Measurements from ENCODE around the gene ACHE.

ACHE gene

DNA sequence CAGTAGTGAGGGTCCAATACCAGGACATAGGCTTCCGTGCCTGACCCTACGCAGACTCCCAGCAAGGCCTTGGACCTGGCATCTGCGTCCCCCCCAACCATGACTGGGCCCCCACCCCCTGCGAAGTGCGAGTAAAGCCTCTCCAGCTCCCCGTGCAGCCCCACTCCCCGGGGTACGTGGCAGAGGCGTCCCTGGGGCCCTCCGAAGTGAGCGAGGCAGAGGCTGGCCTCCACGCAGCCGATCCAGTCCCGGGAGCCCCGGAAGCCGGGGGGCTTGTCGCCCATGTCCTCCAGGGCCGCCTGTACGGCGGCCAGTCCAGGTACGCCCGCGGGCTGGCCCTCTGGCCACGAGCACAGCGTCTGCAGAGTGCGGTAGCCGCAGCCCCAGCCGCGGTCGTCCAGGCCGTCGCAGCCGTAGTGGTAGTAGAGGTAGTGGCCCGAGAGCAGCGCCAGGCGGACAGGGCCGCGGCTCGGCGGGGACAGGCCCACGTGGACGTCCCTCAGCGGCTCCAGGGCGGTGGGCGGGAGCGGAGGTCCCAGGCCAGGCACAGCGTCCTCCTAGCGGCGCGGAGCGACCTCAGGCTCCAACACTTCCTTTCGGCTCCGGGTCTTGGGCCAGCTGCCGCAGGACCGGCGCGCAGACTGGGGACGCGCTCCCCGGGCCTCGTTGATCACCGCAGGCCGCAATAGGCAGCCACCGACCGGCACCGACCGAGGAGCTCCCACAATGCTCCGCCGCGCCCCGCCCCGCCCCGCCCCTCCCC, 6.5 kb downstream of the ACHE start, which contains the start of gene UFSP1:
Gene UFSP1, minus strand, starts transcription at position 728 of the 763 bp plus-strand sequence. Its CDS starts 444 bp downstream, at position 284.
- ATAC-seq, result peak; percentile 65
- TF ChIP-seq ZNF565 (CRISPR knock-in tag; conservative IDR thresholded peaks at IDR 0.05; ENCODE audit: low read depth) (0 out of 2 replicates have a peak, but pooled peaks have one; percentile 53), ZFP3 (CRISPR knock-in tag; IDR thresholded peaks at IDR 0.05) (no peak), CSDC2 (CRISPR knock-in tag; IDR thresholded peaks at IDR 0.05) (peak; percentile 52; the same call in 1 of the 2 replicates), GLIS3 (CRISPR knock-in tag; IDR thresholded peaks at IDR 0.05) (peak; percentile 68; the same call in 1 of the 2 replicates), ZNF8 (CRISPR knock-in tag; IDR thresholded peaks at IDR 0.05) (no peak), ZNF70 (CRISPR knock-in tag; IDR thresholded peaks at IDR 0.05) (0 out of 2 replicates have a peak, but pooled peaks have one; percentile 20)
- TF ChIP-seq, protein P1, sequence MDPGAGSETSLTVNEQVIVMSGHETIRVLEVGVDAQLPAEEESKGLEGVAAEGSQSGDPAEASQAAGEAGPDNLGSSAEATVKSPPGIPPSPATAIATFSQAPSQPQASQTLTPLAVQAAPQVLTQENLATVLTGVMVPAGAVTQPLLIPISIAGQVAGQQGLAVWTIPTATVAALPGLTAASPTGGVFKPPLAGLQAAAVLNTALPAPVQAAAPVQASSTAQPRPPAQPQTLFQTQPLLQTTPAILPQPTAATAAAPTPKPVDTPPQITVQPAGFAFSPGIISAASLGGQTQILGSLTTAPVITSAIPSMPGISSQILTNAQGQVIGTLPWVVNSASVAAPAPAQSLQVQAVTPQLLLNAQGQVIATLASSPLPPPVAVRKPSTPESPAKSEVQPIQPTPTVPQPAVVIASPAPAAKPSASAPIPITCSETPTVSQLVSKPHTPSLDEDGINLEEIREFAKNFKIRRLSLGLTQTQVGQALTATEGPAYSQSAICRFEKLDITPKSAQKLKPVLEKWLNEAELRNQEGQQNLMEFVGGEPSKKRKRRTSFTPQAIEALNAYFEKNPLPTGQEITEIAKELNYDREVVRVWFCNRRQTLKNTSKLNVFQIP (CRISPR knock-in tag; IDR thresholded peaks at IDR 0.05; ENCODE audit: borderline replicate concordance, low read depth), result 0 out of 2 replicates have a peak, but pooled peaks have one; percentile 25

GRCh38 chr7:100888291-100888987, 7.2 kb downstream of the ACHE start:
- TF ChIP-seq ESRRG (CRISPR knock-in tag; IDR thresholded peaks at IDR 0.05), result no peak
- TF ChIP-seq BACH2 (CRISPR knock-in tag; IDR thresholded peaks at IDR 0.05; ENCODE audit: borderline replicate concordance), result no peak
- no peak for TF ChIP-seq ZNF565 (CRISPR knock-in tag; conservative IDR thresholded peaks at IDR 0.05; ENCODE audit: low read depth)
- no peak for TF ChIP-seq OSR1 (CRISPR knock-in tag; IDR thresholded peaks at IDR 0.05)
- TF ChIP-seq, protein P1 (CRISPR knock-in tag; IDR thresholded peaks at IDR 0.05; ENCODE audit: borderline replicate concordance, low read depth), result no peak
- TF ChIP-seq, protein P2, sequence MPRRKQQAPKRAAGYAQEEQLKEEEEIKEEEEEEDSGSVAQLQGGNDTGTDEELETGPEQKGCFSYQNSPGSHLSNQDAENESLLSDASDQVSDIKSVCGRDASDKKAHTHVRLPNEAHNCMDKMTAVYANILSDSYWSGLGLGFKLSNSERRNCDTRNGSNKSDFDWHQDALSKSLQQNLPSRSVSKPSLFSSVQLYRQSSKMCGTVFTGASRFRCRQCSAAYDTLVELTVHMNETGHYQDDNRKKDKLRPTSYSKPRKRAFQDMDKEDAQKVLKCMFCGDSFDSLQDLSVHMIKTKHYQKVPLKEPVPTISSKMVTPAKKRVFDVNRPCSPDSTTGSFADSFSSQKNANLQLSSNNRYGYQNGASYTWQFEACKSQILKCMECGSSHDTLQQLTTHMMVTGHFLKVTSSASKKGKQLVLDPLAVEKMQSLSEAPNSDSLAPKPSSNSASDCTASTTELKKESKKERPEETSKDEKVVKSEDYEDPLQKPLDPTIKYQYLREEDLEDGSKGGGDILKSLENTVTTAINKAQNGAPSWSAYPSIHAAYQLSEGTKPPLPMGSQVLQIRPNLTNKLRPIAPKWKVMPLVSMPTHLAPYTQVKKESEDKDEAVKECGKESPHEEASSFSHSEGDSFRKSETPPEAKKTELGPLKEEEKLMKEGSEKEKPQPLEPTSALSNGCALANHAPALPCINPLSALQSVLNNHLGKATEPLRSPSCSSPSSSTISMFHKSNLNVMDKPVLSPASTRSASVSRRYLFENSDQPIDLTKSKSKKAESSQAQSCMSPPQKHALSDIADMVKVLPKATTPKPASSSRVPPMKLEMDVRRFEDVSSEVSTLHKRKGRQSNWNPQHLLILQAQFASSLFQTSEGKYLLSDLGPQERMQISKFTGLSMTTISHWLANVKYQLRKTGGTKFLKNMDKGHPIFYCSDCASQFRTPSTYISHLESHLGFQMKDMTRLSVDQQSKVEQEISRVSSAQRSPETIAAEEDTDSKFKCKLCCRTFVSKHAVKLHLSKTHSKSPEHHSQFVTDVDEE (CRISPR knock-in tag; IDR thresholded peaks at IDR 0.05), result no peak
- TF ChIP-seq PATZ1 (CRISPR knock-in tag; IDR thresholded peaks at IDR 0.05; ENCODE audit: borderline replicate concordance), result no peak
- TF ChIP-seq ZFP30 (CRISPR knock-in tag; IDR thresholded peaks at IDR 0.05), result no peak
- no peak for TF ChIP-seq TOX (CRISPR knock-in tag; IDR thresholded peaks at IDR 0.05; ENCODE audit: borderline replicate concordance)
- TF ChIP-seq GLIS3 (CRISPR knock-in tag; IDR thresholded peaks at IDR 0.05), result no peak
- TF ChIP-seq, protein P3, sequence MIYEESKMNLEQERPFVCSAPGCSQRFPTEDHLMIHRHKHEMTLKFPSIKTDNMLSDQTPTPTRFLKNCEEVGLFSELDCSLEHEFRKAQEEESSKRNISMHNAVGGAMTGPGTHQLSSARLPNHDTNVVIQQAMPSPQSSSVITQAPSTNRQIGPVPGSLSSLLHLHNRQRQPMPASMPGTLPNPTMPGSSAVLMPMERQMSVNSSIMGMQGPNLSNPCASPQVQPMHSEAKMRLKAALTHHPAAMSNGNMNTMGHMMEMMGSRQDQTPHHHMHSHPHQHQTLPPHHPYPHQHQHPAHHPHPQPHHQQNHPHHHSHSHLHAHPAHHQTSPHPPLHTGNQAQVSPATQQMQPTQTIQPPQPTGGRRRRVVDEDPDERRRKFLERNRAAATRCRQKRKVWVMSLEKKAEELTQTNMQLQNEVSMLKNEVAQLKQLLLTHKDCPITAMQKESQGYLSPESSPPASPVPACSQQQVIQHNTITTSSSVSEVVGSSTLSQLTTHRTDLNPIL (CRISPR knock-in tag; IDR thresholded peaks at IDR 0.05; ENCODE audit: low read depth), result no peak
- TF ChIP-seq ARNTL (CRISPR knock-in tag; IDR thresholded peaks at IDR 0.05; ENCODE audit: borderline replicate concordance, low read depth), result no peak
- TF ChIP-seq RARB (CRISPR knock-in tag; IDR thresholded peaks at IDR 0.05), result no peak
- TF ChIP-seq PPARA (CRISPR knock-in tag; IDR thresholded peaks at IDR 0.05; ENCODE audit: borderline replicate concordance), result no peak
- TF ChIP-seq, protein P4, sequence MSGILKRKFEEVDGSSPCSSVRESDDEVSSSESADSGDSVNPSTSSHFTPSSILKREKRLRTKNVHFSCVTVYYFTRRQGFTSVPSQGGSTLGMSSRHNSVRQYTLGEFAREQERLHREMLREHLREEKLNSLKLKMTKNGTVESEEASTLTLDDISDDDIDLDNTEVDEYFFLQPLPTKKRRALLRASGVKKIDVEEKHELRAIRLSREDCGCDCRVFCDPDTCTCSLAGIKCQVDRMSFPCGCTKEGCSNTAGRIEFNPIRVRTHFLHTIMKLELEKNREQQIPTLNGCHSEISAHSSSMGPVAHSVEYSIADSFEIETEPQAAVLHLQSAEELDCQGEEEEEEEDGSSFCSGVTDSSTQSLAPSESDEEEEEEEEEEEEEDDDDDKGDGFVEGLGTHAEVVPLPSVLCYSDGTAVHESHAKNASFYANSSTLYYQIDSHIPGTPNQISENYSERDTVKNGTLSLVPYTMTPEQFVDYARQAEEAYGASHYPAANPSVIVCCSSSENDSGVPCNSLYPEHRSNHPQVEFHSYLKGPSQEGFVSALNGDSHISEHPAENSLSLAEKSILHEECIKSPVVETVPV (CRISPR knock-in tag; IDR thresholded peaks at IDR 0.05), result no peak
- no peak for TF ChIP-seq CSDC2 (CRISPR knock-in tag; IDR thresholded peaks at IDR 0.05)
- no peak for TF ChIP-seq SNAI2 (CRISPR knock-in tag; IDR thresholded peaks at IDR 0.05)
- TF ChIP-seq ZFP3 (CRISPR knock-in tag; IDR thresholded peaks at IDR 0.05), result no peak
- TF ChIP-seq ZC3H10 (CRISPR knock-in tag; IDR thresholded peaks at IDR 0.05), result no peak
- no peak for ATAC-seq

All from SK-N-SH treated with all-trans-retinoic acid at 6 μM for 48 hours (cell line).